B cell (primary cell): Measurements from ENCODE around the gene SMIM12. TPM values are rescaled to one million over a fixed set of nuclear protein-coding genes. Genes with fewer than 3 reads are reported as not detected.

Experiments used
- ATAC-seq: fragments of 200-7000 bp; cut with Tn5 transposase; one replicate; pipeline ENCODE4 v1.10.0; 2021; ENCODE audit warnings: low read depth, mild to moderate bottlenecking, moderate number of reproducible peaks, moderate library complexity
- CTCF ChIA-PET: fragments of 350-600 bp; sonication (Branson Sonifier 250); formaldehyde crosslinking; loops from one replicate; lab custom pipeline; 2021; ENCODE audit warnings: antibody characterized with exemption, inconsistent platforms; lab: Charles Lee
- POLR2A ChIA-PET: fragments of 350-600 bp; sonication (Branson Sonifier 250); formaldehyde crosslinking; loops from one replicate; lab custom pipeline; 2021; ENCODE audit warnings: antibody characterized with exemption; lab: Charles Lee
- DNase-seq: peaks from one replicate; pipeline ENCODE4 v3.0.0; 2013
- H2AFZ ChIP-seq: 2 replicates; pipeline ENCODE4 v1.6.1; 2012; ENCODE audit warnings: mild to moderate bottlenecking, low read depth, low read length; ENCODE audit not compliant: insufficient read depth, poor library complexity, severe bottlenecking
- H3K27ac ChIP-seq, 2 donors: 1 replicate in 1 of 2; 2 replicates in 1 of 2; pipeline ENCODE4 v1.5.1; 2012 to 2013; ENCODE audit warnings: low read length in 2 of 2, mild to moderate bottlenecking in 2 of 2, moderate library complexity in 1 of 2
- H3K27me3 ChIP-seq, 4 experiments: fragments of 200-600 bp in 1 of 4; sonication (generic) in 1 of 4; replicated peaks in 1 of 4; 1 replicate in 2 of 4; 2 replicates in 2 of 4; pipeline versions ENCODE4 v1.6.1 to v1.7.0; 2013 to 2016; ENCODE audit warnings: low read length in 3 of 4, mild to moderate bottlenecking in 2 of 4, mixed read lengths in 1 of 4, moderate library complexity in 1 of 4; ENCODE audit not compliant: insufficient read depth in 4 of 4, control insufficient read depth in 3 of 4; ENCODE audit errors: control extremely low read depth in 1 of 4
- H3K36me3 ChIP-seq, 2 experiments: replicated peaks in 1 of 2; 1 replicate in 1 of 2; 2 replicates in 1 of 2; pipeline versions ENCODE4 v1.6.1 to v1.7.1; 2013; ENCODE audit warnings: low read length in 1 of 2; ENCODE audit not compliant: insufficient read depth in 2 of 2, control insufficient read depth in 1 of 2; ENCODE audit errors: control extremely low read depth in 1 of 2, extremely low read depth in 1 of 2
- H3K4me1 ChIP-seq, 2 donors: fragments of 200-600 bp in 1 of 2; sonication (generic) in 1 of 2; 1 replicate in 1 of 2; 2 replicates in 1 of 2; pipeline versions ENCODE4 v1.5.1 to v1.6.1; 2013 to 2017; ENCODE audit warnings: low read length in 2 of 2; ENCODE audit not compliant: control insufficient read depth in 2 of 2, insufficient read depth in 2 of 2
- H3K4me2 ChIP-seq: replicated peaks from 2 replicates; pipeline ENCODE3; 2012; ENCODE audit warnings: mild to moderate bottlenecking, low read depth, low read length; ENCODE audit not compliant: poor library complexity, severe bottlenecking
- H3K4me3 ChIP-seq, 5 experiments: fragments of 200-600 bp in 1 of 5; sonication (generic) in 1 of 5; 1 replicate in 3 of 5; 2 replicates in 2 of 5; pipeline versions ENCODE4 v1.5.1 to v1.7.0; 2011 to 2016; ENCODE audit warnings: low read length in 4 of 5, mild to moderate bottlenecking in 4 of 5, low read depth in 2 of 5, control low read depth in 1 of 5, moderate library complexity in 1 of 5; ENCODE audit not compliant: insufficient read depth in 1 of 5; ENCODE audit errors: control extremely low read depth in 1 of 5, extremely low read depth in 1 of 5
- H3K79me2 ChIP-seq: fragments of 200-600 bp; sonication (generic); one replicate; pipeline ENCODE4 v1.6.0; 2016; ENCODE audit warnings: low read length; ENCODE audit not compliant: control insufficient read depth, insufficient read depth
- H3K9ac ChIP-seq: fragments of 200-600 bp; sonication (generic); 2 replicates; pipeline ENCODE4 v1.6.1; 2017; ENCODE audit warnings: mild to moderate bottlenecking, low read length, moderate library complexity
- H3K9me3 ChIP-seq, 3 donors: one replicate each; pipeline versions ENCODE4 v1.6.1 to v1.7.1; 2013; ENCODE audit warnings: low read length in 2 of 3; ENCODE audit not compliant: control insufficient read depth in 2 of 3, insufficient read depth in 1 of 3; ENCODE audit errors: control extremely low read depth in 1 of 3
- H4K20me1 ChIP-seq: 2 replicates; pipeline ENCODE4 v1.6.0; 2012; ENCODE audit warnings: mild to moderate bottlenecking, low read length; ENCODE audit not compliant: insufficient read depth, control insufficient read depth, poor library complexity, severe bottlenecking
- H3K27ac Mint-ChIP-seq: one replicate; pipeline ENCODE4 v1.8.0; 2021; ENCODE audit warnings: mixed read lengths
- H3K27me3 Mint-ChIP-seq: one replicate; pipeline ENCODE4 v1.8.0; 2021; ENCODE audit warnings: mixed read lengths
- H3K4me1 Mint-ChIP-seq: one replicate; pipeline ENCODE4 v1.8.0; 2021; ENCODE audit warnings: mixed read lengths
- H3K4me3 Mint-ChIP-seq: one replicate; pipeline ENCODE4 v1.8.0; 2021; ENCODE audit warnings: mixed read lengths
- H3K9me3 Mint-ChIP-seq: one replicate; pipeline ENCODE4 v1.8.0; 2022; ENCODE audit warnings: mixed read lengths; ENCODE audit not compliant: insufficient read depth
- CTCF ChIP-seq: fragments of 200-600 bp; IDR thresholded peaks from one replicate; pipeline ENCODE4 v1.8.0; 2022; ENCODE audit warnings: antibody characterized with exemption, mild to moderate bottlenecking
- EZH2 ChIP-seq: IDR thresholded peaks from 2 replicates; pipeline ENCODE4 v1.6.1; 2012; ENCODE audit warnings: borderline replicate concordance, low read depth, mild to moderate bottlenecking, moderate library complexity, low read length; ENCODE audit not compliant: insufficient read depth, poor library complexity, severe bottlenecking
- WGBS: methylation state at CpG from one replicate; pipeline ENCODE4 v1.1.5; 2013; ENCODE audit warnings: missing lambda C conversion rate; ENCODE audit not compliant: insufficient coverage; 5-methylcytosine and 5-hydroxymethylcytosine counted together
- intact Hi-C: fragments of 100-400 bp; cut with micrococcal nuclease; formaldehyde crosslinking; loops from one replicate; pipeline ENCODE4 v1.10.0; 2022
- polyA plus RNA-seq: library from polyadenylated mRNA; depleted of rRNA; stranded (reverse); fragments of >200 nt; gene quantifications from 2 replicates; pipeline ENCODE4 v1.2.3, GENCODE V29; 2012
- total RNA-seq, 2 donors: library from RNA; stranded (reverse); fragments of 120-200 nt in 1 of 2; gene quantifications; 1 replicate in 1 of 2; 2 replicates in 1 of 2; pipeline versions ENCODE4 v1.2.3 to v1.2.4, GENCODE V29; 2013 to 2022

The SMIM12 gene
- total and polyA plus RNA-seq, 2 donors (not counting 1 experiment from before 2014, with no cell fraction given), result 26.2 to 33.1 TPM

GRCh38 chr1:34840426-34840825 is 19.1 kb downstream of the SMIM12 start:
- ChIA-PET POLR2A (no interaction called here), CTCF (no interaction called here)
- no peak for TF ChIP-seq EZH2
- no peak for TF ChIP-seq CTCF
- peaks cover 0 to 2% of the 10 kb centered on the region in 2 experiments for H3K36me3 ChIP-seq
- ATAC-seq (no peak), DNase-seq (no peak)
- no peak overlapping the region for H3K4me3 Mint-ChIP-seq
- H3K4me3 ChIP-seq, result no peak overlapping the region
- 81% methylated on average over 2 of the region's 3 CpGs for WGBS
- no peaks in the 10 kb centered on the region for H3K9me3 Mint-ChIP-seq
- H3K27me3 Mint-ChIP-seq, result no peaks in the 10 kb centered on the region
- H3K27ac ChIP-seq, result no peak overlapping the region
- H3K4me1 ChIP-seq, result no peaks in the 10 kb centered on the region
- peaks cover 8% of the 10 kb centered on the region for H4K20me1 ChIP-seq
- intact Hi-C loops, result no loop called here
- no peaks in the 10 kb centered on the region for H3K27me3 ChIP-seq
- no peaks in the 10 kb centered on the region for H3K4me1 Mint-ChIP-seq
- H2AFZ ChIP-seq, result no peak overlapping the region
- H3K4me2 ChIP-seq, result no peak overlapping the region
- no peak overlapping the region for H3K27ac Mint-ChIP-seq
- no peaks in the 10 kb centered on the region for H3K9me3 ChIP-seq
- peaks cover 9% of the 10 kb centered on the region for H3K79me2 ChIP-seq
- H3K9ac ChIP-seq, result no peak overlapping the region

- DNase-seq, result no peak
- CTCF ChIA-PET, result no interaction called here
- WGBS, result 87% methylated on average over 9 of the region's 14 CpGs
Observed at GRCh38 chr1:34839526-34840305, 19.8 kb downstream of the SMIM12 start.

More at GRCh38 chr1:34839526-34840305, 19.8 kb downstream of the SMIM12 start:
- Histone ChIP-seq H3K4me1 (no peaks in the 10 kb centered on the region), H4K20me1 (peaks cover 8% of the 10 kb centered on the region), H3K27me3 (no peaks in the 10 kb centered on the region), H3K79me2 (peaks cover 3% of the 10 kb centered on the region), H3K4me2 (no peak overlapping the region), H3K4me3 (no peak overlapping the region), H3K9me3 (no peaks in the 10 kb centered on the region), H3K9ac (no peak overlapping the region), H2AFZ (no peak overlapping the region), H3K27ac (no peak overlapping the region), H3K36me3 (peaks cover 0 to 2% of the 10 kb centered on the region in 2 experiments)
- Mint-ChIP-seq H3K9me3 (no peaks in the 10 kb centered on the region), H3K27me3 (no peaks in the 10 kb centered on the region), H3K4me1 (no peaks in the 10 kb centered on the region), H3K4me3 (no peak overlapping the region), H3K27ac (no peak overlapping the region)
- no peak for ATAC-seq
- TF ChIP-seq CTCF, result no peak
- no peak for TF ChIP-seq EZH2
- intact Hi-C loops, result no loop called here
- POLR2A ChIA-PET, result no interaction called here
